ENCODE measurements around the gene IFT22.

DNA sequence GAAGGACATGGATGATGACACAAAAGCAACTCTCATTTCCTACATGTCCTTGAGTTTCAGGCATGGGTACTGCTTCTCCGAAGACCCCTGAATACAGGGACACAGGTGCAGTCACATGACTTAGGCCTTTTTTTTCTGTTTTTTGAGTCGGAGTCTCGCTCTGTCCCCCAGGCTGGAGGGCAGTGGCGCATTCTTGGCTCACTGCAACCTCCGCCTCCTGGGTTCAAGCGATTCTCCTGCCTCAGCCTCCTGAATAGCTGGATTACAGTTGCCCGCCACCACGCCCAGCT, 26.8 kb downstream of the IFT22 start:
- no peak for TF ChIP-seq NFRKB (IDR thresholded peaks at IDR 0.05)
- no peak for TF ChIP-seq CTBP1 (IDR thresholded peaks at IDR 0.05; ENCODE audit: borderline replicate concordance)
- no peak for TF ChIP-seq FOXM1 (IDR thresholded peaks at IDR 0.05; ENCODE audit: borderline replicate concordance)
- no peak for TF ChIP-seq ELF4 (IDR thresholded peaks at IDR 0.05)
- no peak for TF ChIP-seq TARDBP (IDR thresholded peaks at IDR 0.05)

All from HEK293T (cell line).